ENCODE data around the gene OTX1.
"Not testable (repeated sequence)": the region's sequence is repeated elsewhere in the genome, so short reads cannot be mapped to it uniquely, and the experiment has no call there.

OTX1 gene

GRCh38 chr2:63058921-63059792 is 8.5 kb downstream of the OTX1 start:
- no peak for DNase-seq (ENCODE audit: low read depth in 1 of 2, low spot score in 1 of 2)

GRCh38 chr2:63059793-63060471 is 9.3 kb downstream of the OTX1 start:
- DNase-seq (ENCODE audit: low read depth in 1 of 2, low spot score in 1 of 2): no peak

- DNase-seq (ENCODE audit: low read depth in 1 of 2, low spot score in 1 of 2): no peak
Measured at GRCh38 chr2:63060472-63060991, 9.9 kb downstream of the OTX1 start.

GRCh38 chr2:63064197-63064596 is 13.6 kb downstream of the OTX1 start:
- DNase-seq (ENCODE audit: low read depth in 1 of 2, low spot score in 1 of 2): no peak

GRCh38 chr2:63064661-63065060 is 14.0 kb downstream of the OTX1 start:
- DNase-seq (ENCODE audit: low read depth in 1 of 2, low spot score in 1 of 2): no peak

- no peak for DNase-seq (ENCODE audit: low read depth in 1 of 2, low spot score in 1 of 2)
Measured at GRCh38 chr2:63066265-63066664, 15.6 kb downstream of the OTX1 start.

GRCh38 chr2:63066838-63067237 is 16.2 kb downstream of the OTX1 start:
- DNase-seq (ENCODE audit: low read depth in 1 of 2, low spot score in 1 of 2): no peak

GRCh38 chr2:63071664-63072063 is 21.0 kb downstream of the OTX1 start:
- DNase-seq (ENCODE audit: low read depth in 1 of 2, low spot score in 1 of 2): no peak

GRCh38 chr2:63073994-63074393 is 23.4 kb downstream of the OTX1 start:
- DNase-seq (ENCODE audit: low read depth in 1 of 2, low spot score in 1 of 2): no peak

GRCh38 chr2:63074399-63074798 is 23.8 kb downstream of the OTX1 start:
- DNase-seq (ENCODE audit: low read depth in 1 of 2, low spot score in 1 of 2): not testable (repeated sequence)

- DNase-seq (ENCODE audit: low read depth in 1 of 2, low spot score in 1 of 2): no peak
Measured at GRCh38 chr2:63078852-63079606, 28.4 kb downstream of the OTX1 start.

- no peak for DNase-seq (ENCODE audit: low read depth in 1 of 2, low spot score in 1 of 2)
Measured at GRCh38 chr2:63081404-63081803, 30.8 kb downstream of the OTX1 start.

- DNase-seq (ENCODE audit: low read depth in 1 of 2, low spot score in 1 of 2): no peak
Measured at GRCh38 chr2:63086687-63087086, 36.1 kb downstream of the OTX1 start.

- no peak for DNase-seq (ENCODE audit: low read depth in 1 of 2, low spot score in 1 of 2)
Measured at GRCh38 chr2:63092401-63092800, 41.8 kb downstream of the OTX1 start.

- no peak for DNase-seq (ENCODE audit: low read depth in 1 of 2, low spot score in 1 of 2)
Measured at GRCh38 chr2:63092857-63093256, 42.2 kb downstream of the OTX1 start.

GRCh38 chr2:63093502-63093901 is 42.9 kb downstream of the OTX1 start:
- DNase-seq (ENCODE audit: low read depth in 1 of 2, low spot score in 1 of 2): no peak

- DNase-seq (ENCODE audit: low read depth in 1 of 2, low spot score in 1 of 2): no peak
Measured at GRCh38 chr2:63096491-63096890, 45.9 kb downstream of the OTX1 start.

GRCh38 chr2:63099032-63099431 is 48.4 kb downstream of the OTX1 start:
- no peak for DNase-seq (ENCODE audit: low read depth in 1 of 2, low spot score in 1 of 2)

GRCh38 chr2:63101954-63102353 is 51.3 kb downstream of the OTX1 start:
- DNase-seq (ENCODE audit: low read depth in 1 of 2, low spot score in 1 of 2): no peak

GRCh38 chr2:63104482-63104881 is 53.9 kb downstream of the OTX1 start:
- no peak for DNase-seq (ENCODE audit: low read depth in 1 of 2, low spot score in 1 of 2)

All from stimulated activated CD4-positive, alpha-beta T cell treated with anti-CD3 and anti-CD28 coated beads, Interleukin-15, amount 100 ng/mL, for 1 hour (primary cell).